Measurements from ENCODE around the gene TPGS1. TPM values are rescaled to one million over a fixed set of nuclear protein-coding genes. Genes with fewer than 3 reads are reported as not detected.

The TPGS1 gene
- total RNA-seq, 1 donor from 2014 or later: 18.0 TPM

DNA sequence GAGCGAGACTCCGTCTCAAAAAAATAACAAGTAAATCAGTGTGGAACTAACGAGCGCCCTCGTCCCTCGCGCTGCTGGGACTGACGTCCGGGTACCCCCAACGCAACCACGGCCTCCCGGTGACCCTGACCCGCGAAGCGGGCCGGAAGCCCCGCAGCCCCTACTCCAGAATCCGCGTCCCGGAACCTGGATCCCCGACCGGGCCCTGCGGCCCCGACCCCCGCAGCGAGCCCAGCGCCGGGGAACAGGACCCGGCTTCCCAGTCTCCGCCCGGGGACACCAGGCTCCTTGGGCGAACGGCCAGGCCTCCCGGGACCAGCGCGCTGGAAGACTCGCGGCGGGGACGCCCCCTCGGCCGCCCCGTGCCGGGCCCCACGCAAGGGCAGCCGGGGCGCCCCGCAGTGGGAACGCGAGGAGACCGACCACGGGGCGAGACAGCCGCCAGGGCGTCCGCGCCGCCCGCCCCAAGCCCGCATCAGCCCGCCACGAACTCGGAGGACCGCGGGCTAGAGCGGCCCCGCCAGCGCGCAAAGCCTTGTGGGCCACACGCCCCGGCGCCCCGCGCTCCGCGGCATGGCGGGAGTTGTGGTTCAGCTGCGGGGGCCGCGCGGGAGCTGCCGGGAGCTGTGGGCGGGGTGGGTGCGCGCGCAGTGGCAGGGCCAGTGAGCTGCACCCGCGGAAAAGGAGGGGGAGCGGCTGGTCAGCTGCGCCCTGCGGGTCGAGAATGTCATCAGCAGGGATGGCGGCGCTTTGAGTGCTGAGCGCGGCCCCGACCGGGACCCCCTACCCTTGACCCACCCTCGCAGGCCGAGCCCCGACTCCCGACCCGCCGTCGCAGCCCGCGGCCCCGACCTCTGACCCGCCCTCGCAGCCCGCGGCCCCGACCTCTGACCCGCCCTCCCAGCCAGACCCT is 18.5 kb upstream of the TPGS1 start:
- H3K4me1 Mint-ChIP-seq (ENCODE audit: unreplicated experiment): peaks cover 2% of the 10 kb centered on the region
- H3K9me3 Mint-ChIP-seq (ENCODE audit: unreplicated experiment): no peaks in the 10 kb centered on the region
- TF ChIP-seq, protein P1, sequence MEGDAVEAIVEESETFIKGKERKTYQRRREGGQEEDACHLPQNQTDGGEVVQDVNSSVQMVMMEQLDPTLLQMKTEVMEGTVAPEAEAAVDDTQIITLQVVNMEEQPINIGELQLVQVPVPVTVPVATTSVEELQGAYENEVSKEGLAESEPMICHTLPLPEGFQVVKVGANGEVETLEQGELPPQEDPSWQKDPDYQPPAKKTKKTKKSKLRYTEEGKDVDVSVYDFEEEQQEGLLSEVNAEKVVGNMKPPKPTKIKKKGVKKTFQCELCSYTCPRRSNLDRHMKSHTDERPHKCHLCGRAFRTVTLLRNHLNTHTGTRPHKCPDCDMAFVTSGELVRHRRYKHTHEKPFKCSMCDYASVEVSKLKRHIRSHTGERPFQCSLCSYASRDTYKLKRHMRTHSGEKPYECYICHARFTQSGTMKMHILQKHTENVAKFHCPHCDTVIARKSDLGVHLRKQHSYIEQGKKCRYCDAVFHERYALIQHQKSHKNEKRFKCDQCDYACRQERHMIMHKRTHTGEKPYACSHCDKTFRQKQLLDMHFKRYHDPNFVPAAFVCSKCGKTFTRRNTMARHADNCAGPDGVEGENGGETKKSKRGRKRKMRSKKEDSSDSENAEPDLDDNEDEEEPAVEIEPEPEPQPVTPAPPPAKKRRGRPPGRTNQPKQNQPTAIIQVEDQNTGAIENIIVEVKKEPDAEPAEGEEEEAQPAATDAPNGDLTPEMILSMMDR (IDR thresholded peaks at IDR 0.05; ENCODE audit: unreplicated experiment): peak; percentile 23
- H3K36me3 Mint-ChIP-seq (ENCODE audit: low read depth, unreplicated experiment): peaks cover 2% of the 10 kb centered on the region
- H3K4me3 Mint-ChIP-seq (ENCODE audit: unreplicated experiment): peak overlapping the region; percentile 89
- H3K27ac Mint-ChIP-seq (ENCODE audit: unreplicated experiment): no peak overlapping the region
- peaks cover 10% of the 10 kb centered on the region for H3K27me3 Mint-ChIP-seq (ENCODE audit: unreplicated experiment)
- DNase-seq (ENCODE audit: low spot score): peak; percentile 95

DNA sequence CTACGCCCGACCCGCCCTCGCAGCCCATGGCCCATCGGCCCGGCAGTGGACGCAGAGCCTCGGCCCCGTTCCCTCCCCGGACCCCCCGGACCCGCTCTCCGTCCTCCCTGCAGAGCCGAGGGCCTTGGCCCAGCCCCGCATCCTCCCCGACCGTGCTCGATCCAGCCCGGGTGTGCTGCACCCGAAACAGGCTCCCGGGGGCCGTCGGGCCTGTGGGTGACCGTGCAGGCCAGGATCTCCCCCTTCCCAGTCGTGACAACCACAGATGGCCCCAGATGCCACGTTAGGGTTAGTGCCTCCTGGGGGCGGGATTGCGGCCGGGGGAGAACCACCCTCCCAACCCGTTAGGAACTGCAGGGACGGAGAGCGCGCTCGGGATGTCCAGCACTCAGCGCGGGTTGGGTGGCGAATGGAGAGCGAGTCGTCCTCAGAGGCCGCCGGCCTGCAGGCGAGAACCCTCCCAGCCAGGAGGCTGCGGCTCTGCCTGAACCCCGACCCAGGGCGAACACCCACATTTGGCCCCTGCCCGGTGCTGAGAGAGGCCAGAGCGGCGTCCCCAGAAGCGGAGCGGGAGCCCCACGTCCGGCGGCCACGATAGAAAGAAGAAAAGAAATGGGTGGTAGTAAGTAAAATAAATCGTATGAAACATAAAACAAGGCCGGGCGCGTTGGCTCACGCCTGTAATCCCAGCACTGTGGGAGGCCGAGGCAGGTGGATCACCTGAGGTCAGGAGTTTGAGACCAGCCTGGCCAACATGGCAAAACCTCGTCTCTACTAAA is 17.7 kb upstream of the TPGS1 start:
- DNase-seq (ENCODE audit: low spot score): peak; percentile 48
- peaks cover 6% of the 10 kb centered on the region for H3K27me3 Mint-ChIP-seq (ENCODE audit: unreplicated experiment)
- H3K9me3 Mint-ChIP-seq (ENCODE audit: unreplicated experiment): no peaks in the 10 kb centered on the region
- peaks cover 4% of the 10 kb centered on the region for H3K4me1 Mint-ChIP-seq (ENCODE audit: unreplicated experiment)
- peak overlapping the region; percentile 13 for H3K27ac Mint-ChIP-seq (ENCODE audit: unreplicated experiment)
- peaks cover 3% of the 10 kb centered on the region for H3K36me3 Mint-ChIP-seq (ENCODE audit: low read depth, unreplicated experiment)
- peak overlapping the region; percentile 89 for H3K4me3 Mint-ChIP-seq (ENCODE audit: unreplicated experiment)
- TF ChIP-seq, protein P1 (IDR thresholded peaks at IDR 0.05; ENCODE audit: unreplicated experiment): no peak

DNA sequence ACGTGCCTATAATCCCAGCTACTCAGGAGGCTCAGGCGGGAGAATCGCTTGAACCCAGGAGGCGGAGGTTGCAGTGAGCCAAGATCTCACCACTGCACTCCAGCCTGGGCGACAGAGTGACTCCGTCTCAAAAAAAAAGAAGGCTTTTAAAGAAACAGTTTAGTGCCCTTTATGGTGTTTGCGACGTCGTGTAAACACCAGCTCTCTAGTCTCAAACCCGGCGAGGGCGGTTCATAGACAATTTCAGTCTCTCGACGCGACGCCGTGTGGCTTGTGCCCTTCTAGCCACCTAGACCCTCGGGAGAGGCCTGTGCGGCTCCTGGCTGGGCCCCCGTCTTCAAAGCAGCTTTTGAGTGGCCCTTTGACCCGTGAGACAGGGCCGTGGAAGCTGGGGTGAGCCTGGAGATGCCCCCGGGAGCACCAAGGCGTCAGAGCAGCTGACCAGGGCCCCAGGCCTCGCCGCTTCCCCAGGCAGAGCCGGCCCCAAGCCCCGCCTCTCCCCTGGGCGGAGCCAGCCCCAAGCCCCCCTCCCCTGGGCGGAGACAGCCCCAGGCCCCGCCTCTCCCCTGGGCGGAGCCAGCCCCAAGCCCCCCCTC is 16.1 kb upstream of the TPGS1 start:
- Mint-ChIP-seq H3K9me3 (ENCODE audit: unreplicated experiment) (no peaks in the 10 kb centered on the region), H3K27me3 (ENCODE audit: unreplicated experiment) (peaks cover 7% of the 10 kb centered on the region), H3K27ac (ENCODE audit: unreplicated experiment) (no peak overlapping the region), H3K36me3 (ENCODE audit: low read depth, unreplicated experiment) (peaks cover 3% of the 10 kb centered on the region), H3K4me1 (ENCODE audit: unreplicated experiment) (peaks cover 4% of the 10 kb centered on the region), H3K4me3 (ENCODE audit: unreplicated experiment) (no peak overlapping the region)
- no peak for DNase-seq (ENCODE audit: low spot score)
- TF ChIP-seq, protein P1 (IDR thresholded peaks at IDR 0.05; ENCODE audit: unreplicated experiment): no peak

DNA sequence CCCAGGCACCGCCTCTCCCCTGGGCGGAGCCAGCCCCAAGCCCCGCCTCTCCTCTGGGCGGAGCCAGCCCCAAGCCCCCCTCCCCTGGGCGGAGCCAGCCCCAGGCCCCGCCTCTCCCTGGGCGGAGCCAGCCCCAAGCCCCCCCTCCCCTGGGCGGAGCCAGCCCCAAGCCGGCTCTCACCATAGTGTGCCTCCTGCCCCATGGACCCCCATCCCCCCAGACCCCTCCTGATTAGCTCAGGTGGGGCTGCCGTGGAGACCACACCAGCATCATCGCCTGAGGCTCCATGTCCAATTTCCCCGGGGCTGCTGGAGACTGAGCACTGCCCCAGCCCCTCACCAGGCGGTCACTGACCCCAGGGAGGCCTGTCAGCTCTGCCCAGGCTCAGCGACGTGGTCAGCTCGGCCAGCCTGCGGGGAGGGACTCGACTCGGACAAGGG is 15.2 kb upstream of the TPGS1 start:
- TF ChIP-seq, protein P1 (IDR thresholded peaks at IDR 0.05; ENCODE audit: unreplicated experiment): no peak
- no peak overlapping the region for H3K4me3 Mint-ChIP-seq (ENCODE audit: unreplicated experiment)

More for the DNA sequence above, 15.2 kb upstream of the TPGS1 start:
- Mint-ChIP-seq H3K27me3 (ENCODE audit: unreplicated experiment) (peaks cover 5% of the 10 kb centered on the region), H3K36me3 (ENCODE audit: low read depth, unreplicated experiment) (peaks cover 3% of the 10 kb centered on the region), H3K27ac (ENCODE audit: unreplicated experiment) (no peak overlapping the region), H3K4me1 (ENCODE audit: unreplicated experiment) (peaks cover 4% of the 10 kb centered on the region), H3K9me3 (ENCODE audit: unreplicated experiment) (no peaks in the 10 kb centered on the region)
- peak; percentile 43 for DNase-seq (ENCODE audit: low spot score)
